Astrocyte (in vitro differentiated cells and primary cell): Measurements from ENCODE around the gene CIPC. TPM values are rescaled to one million over a fixed set of nuclear protein-coding genes. Genes with fewer than 3 reads are reported as not detected.

Experiments used
- DNase-seq: peaks from one replicate; pipeline ENCODE4 v3.0.0-alpha.2; 2010; ENCODE audit warnings: low read depth
- FAIRE-seq: peaks from 2 replicates; lab custom pipeline; 2011; peaks lifted over from hg19 to GRCh38; lab: Jason Lieb, UNC
- H2AFZ ChIP-seq: 2 replicates; pipeline ENCODE4 v1.6.0; 2012; ENCODE audit warnings: low read depth, low read length, inconsistent platforms
- H3K27ac ChIP-seq: 2 replicates; pipeline ENCODE4 v1.5.1; 2011; ENCODE audit warnings: low read depth, low read length, inconsistent platforms
- H3K27me3 ChIP-seq: 2 replicates; pipeline ENCODE4 v1.6.0; 2011; ENCODE audit warnings: low read length, inconsistent platforms; ENCODE audit not compliant: insufficient read depth
- H3K36me3 ChIP-seq: 2 replicates; pipeline ENCODE4 v1.5.1; 2011; ENCODE audit warnings: low read length, inconsistent platforms; ENCODE audit not compliant: insufficient read depth
- H3K4me1 ChIP-seq: 2 replicates; pipeline ENCODE4 v1.5.1; 2011; ENCODE audit warnings: low read length, inconsistent platforms; ENCODE audit not compliant: insufficient read depth
- H3K4me2 ChIP-seq: 2 replicates; pipeline ENCODE4 v1.6.0; 2012; ENCODE audit warnings: low read length, inconsistent platforms
- H3K4me3 ChIP-seq: 2 replicates; pipeline ENCODE4 v1.5.1; 2011; ENCODE audit warnings: low read depth, mild to moderate bottlenecking, low read length, inconsistent platforms; ENCODE audit not compliant: insufficient read depth
- H3K79me2 ChIP-seq: 2 replicates; pipeline ENCODE4 v1.6.0; 2012; ENCODE audit warnings: mild to moderate bottlenecking, low read length, inconsistent platforms; ENCODE audit not compliant: insufficient read depth
- H3K9ac ChIP-seq: 2 replicates; pipeline ENCODE4 v1.6.0; 2012; ENCODE audit warnings: mild to moderate bottlenecking, low read length, inconsistent platforms
- H3K9me3 ChIP-seq: 2 replicates; pipeline ENCODE4 v1.5.1; 2012; ENCODE audit warnings: low read depth, mild to moderate bottlenecking, low read length, inconsistent platforms; ENCODE audit not compliant: insufficient read depth
- H4K20me1 ChIP-seq: 2 replicates; pipeline ENCODE4 v1.6.0; 2012; ENCODE audit warnings: low read length, inconsistent platforms; ENCODE audit not compliant: insufficient read depth
- H3K27ac Mint-ChIP-seq: one replicate; pipeline ENCODE4 v1.8.0; 2021; ENCODE audit warnings: mild to moderate bottlenecking, mixed read lengths; ENCODE audit not compliant: unreplicated experiment
- H3K27me3 Mint-ChIP-seq: one replicate; pipeline ENCODE4 v1.8.0; 2021; ENCODE audit warnings: low read depth, mixed read lengths; ENCODE audit not compliant: unreplicated experiment
- H3K36me3 Mint-ChIP-seq: one replicate; pipeline ENCODE4 v1.8.0; 2021; ENCODE audit warnings: low read depth, mixed read lengths; ENCODE audit not compliant: unreplicated experiment
- H3K4me1 Mint-ChIP-seq: one replicate; pipeline ENCODE4 v1.8.0; 2021; ENCODE audit warnings: low read depth, mixed read lengths; ENCODE audit not compliant: unreplicated experiment
- H3K4me3 Mint-ChIP-seq: one replicate; pipeline ENCODE4 v1.8.0; 2021; ENCODE audit warnings: mild to moderate bottlenecking, moderate library complexity, mixed read lengths; ENCODE audit not compliant: unreplicated experiment
- H3K9me3 Mint-ChIP-seq: one replicate; pipeline ENCODE4 v1.8.0; 2021; ENCODE audit warnings: mild to moderate bottlenecking, mixed read lengths; ENCODE audit not compliant: unreplicated experiment
- CTCF ChIP-seq: IDR thresholded peaks from 2 replicates; pipeline ENCODE4 v1.5.1; 2011; ENCODE audit warnings: low read depth, mild to moderate bottlenecking, inconsistent platforms, low read length, moderate library complexity; ENCODE audit not compliant: insufficient read depth
- EZH2 ChIP-seq: IDR thresholded peaks from 2 replicates; pipeline ENCODE4 v1.6.1; 2012; ENCODE audit warnings: mild to moderate bottlenecking, low read length, inconsistent platforms; ENCODE audit not compliant: insufficient read depth
- total RNA-seq: library from RNA; stranded (reverse); gene quantifications from 2 replicates; pipeline ENCODE4 v1.2.1, GENCODE V29; 2021

CIPC gene
- total RNA-seq, 1 donor from 2014 or later, result 20.2 TPM

- TF ChIP-seq EZH2 (no peak), CTCF (no peak)
- H3K27me3 Mint-ChIP-seq, result peaks cover 64% of the 10 kb centered on the region
- FAIRE-seq (no peak), DNase-seq (no peak)
- no peaks in the 10 kb centered on the region for H3K36me3 Mint-ChIP-seq
- Histone ChIP-seq H3K4me1 (peaks cover 12% of the 10 kb centered on the region), H3K36me3 (no peaks in the 10 kb centered on the region), H3K9me3 (no peaks in the 10 kb centered on the region), H3K27me3 (peaks cover 69% of the 10 kb centered on the region), H3K9ac (no peak overlapping the region), H3K27ac (no peak overlapping the region), H3K79me2 (no peaks in the 10 kb centered on the region), H3K4me3 (no peak overlapping the region), H4K20me1 (peaks cover 8% of the 10 kb centered on the region), H2AFZ (no peak overlapping the region), H3K4me2 (no peak overlapping the region)
- H3K27ac Mint-ChIP-seq, result peak overlapping the region; percentile 36
- H3K4me3 Mint-ChIP-seq, result no peak overlapping the region
- peaks cover 2% of the 10 kb centered on the region for H3K9me3 Mint-ChIP-seq
- no peaks in the 10 kb centered on the region for H3K4me1 Mint-ChIP-seq
Observed at GRCh38 chr14:77144412-77145115, 46.5 kb downstream of the CIPC start.

GRCh38 chr14:77145975-77146740 lies 48.1 kb downstream of the CIPC start:
- Histone ChIP-seq H3K9me3 (no peaks in the 10 kb centered on the region), H3K9ac (no peak overlapping the region), H3K27ac (no peak overlapping the region), H2AFZ (no peak overlapping the region), H4K20me1 (peaks cover 5% of the 10 kb centered on the region), H3K79me2 (no peaks in the 10 kb centered on the region), H3K27me3 (peaks cover 58% of the 10 kb centered on the region), H3K4me1 (no peaks in the 10 kb centered on the region), H3K4me3 (no peak overlapping the region), H3K36me3 (no peaks in the 10 kb centered on the region), H3K4me2 (no peak overlapping the region)
- Mint-ChIP-seq H3K4me1 (no peaks in the 10 kb centered on the region), H3K27ac (peak overlapping the region; percentile 41), H3K36me3 (no peaks in the 10 kb centered on the region), H3K9me3 (peaks cover 2% of the 10 kb centered on the region), H3K27me3 (peaks cover 53% of the 10 kb centered on the region), H3K4me3 (no peak overlapping the region)
- no peak for TF ChIP-seq EZH2
- no peak for TF ChIP-seq CTCF
- no peak for FAIRE-seq
- no peak for DNase-seq
